ENCODE results near the gene SCG5. TPM values are rescaled to one million over a fixed set of nuclear protein-coding genes. Genes with fewer than 3 reads are reported as not detected.

The SCG5 gene
- total and polyA plus RNA-seq, 2 donors from 2014 or later = 1.3 to 1.6 TPM

- Histone ChIP-seq H3K27me3 (ENCODE audit: control insufficient read depth, insufficient read depth, low read length) (no peaks in the 10 kb centered on the region), H3K36me3 (ENCODE audit: control insufficient read depth in 2 of 3, insufficient read depth in 3 of 3, low read length in 3 of 3) (no peaks in the 10 kb centered on the region), H3K27ac (ENCODE audit: low read depth in 2 of 2, low read length in 2 of 2) (no peak overlapping the region), H3K9me3 (ENCODE audit: control insufficient read depth in 2 of 3, insufficient read depth in 1 of 3, low read length in 3 of 3) (no peaks in the 10 kb centered on the region), H3K9ac (ENCODE audit: low read length in 3 of 3) (no peak overlapping the region), H3K4me1 (ENCODE audit: control insufficient read depth in 2 of 3, insufficient read depth in 2 of 3, low read depth in 1 of 3, low read length in 3 of 3) (peaks cover 0 to 3% (median 2%) of the 10 kb centered on the region in 3 donors), H3K4me3 (ENCODE audit: low read length in 3 of 3) (no peak overlapping the region)
- FAIRE-seq (no peak), DNase-seq (no peak)
- TF ChIP-seq, protein P1, sequence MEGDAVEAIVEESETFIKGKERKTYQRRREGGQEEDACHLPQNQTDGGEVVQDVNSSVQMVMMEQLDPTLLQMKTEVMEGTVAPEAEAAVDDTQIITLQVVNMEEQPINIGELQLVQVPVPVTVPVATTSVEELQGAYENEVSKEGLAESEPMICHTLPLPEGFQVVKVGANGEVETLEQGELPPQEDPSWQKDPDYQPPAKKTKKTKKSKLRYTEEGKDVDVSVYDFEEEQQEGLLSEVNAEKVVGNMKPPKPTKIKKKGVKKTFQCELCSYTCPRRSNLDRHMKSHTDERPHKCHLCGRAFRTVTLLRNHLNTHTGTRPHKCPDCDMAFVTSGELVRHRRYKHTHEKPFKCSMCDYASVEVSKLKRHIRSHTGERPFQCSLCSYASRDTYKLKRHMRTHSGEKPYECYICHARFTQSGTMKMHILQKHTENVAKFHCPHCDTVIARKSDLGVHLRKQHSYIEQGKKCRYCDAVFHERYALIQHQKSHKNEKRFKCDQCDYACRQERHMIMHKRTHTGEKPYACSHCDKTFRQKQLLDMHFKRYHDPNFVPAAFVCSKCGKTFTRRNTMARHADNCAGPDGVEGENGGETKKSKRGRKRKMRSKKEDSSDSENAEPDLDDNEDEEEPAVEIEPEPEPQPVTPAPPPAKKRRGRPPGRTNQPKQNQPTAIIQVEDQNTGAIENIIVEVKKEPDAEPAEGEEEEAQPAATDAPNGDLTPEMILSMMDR (IDR thresholded peaks at IDR 0.05; ENCODE audit: borderline replicate concordance, extremely low read depth, insufficient read depth) = no peak
- intact Hi-C loops (cut with DNase I) = no loop called here
Measured at GRCh38 chr15:32674681-32675080, 33.2 kb downstream of the SCG5 start.

DNA sequence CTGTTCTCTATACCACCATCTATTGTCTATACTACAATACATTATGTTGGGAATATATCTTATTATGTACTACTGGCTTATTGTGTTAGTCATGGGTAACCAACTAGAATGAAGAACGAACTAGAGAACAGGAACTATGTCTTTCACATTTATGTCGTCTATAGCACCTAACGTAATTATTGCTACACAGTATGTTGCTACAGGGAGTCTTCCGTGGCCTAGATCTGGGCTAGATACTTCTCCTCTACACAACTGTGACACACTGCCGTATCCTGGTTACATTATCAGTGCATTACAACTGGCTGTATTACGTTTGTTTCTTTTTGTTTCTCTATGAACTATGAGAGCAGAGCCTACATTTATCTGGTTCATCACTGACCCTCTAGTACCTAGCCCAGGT, 34.0 kb downstream of the SCG5 start:
- Histone ChIP-seq H3K9ac (ENCODE audit: low read length in 3 of 3) (no peak overlapping the region), H3K27ac (ENCODE audit: low read depth in 2 of 2, low read length in 2 of 2) (no peak overlapping the region), H3K9me3 (ENCODE audit: control insufficient read depth in 2 of 3, insufficient read depth in 1 of 3, low read length in 3 of 3) (no peaks in the 10 kb centered on the region), H3K4me1 (ENCODE audit: control insufficient read depth in 2 of 3, insufficient read depth in 2 of 3, low read depth in 1 of 3, low read length in 3 of 3) (peaks cover 0 to 3% (median 0%) of the 10 kb centered on the region in 3 donors), H3K36me3 (ENCODE audit: control insufficient read depth in 2 of 3, insufficient read depth in 3 of 3, low read length in 3 of 3) (no peaks in the 10 kb centered on the region), H3K4me3 (ENCODE audit: low read length in 3 of 3) (no peak overlapping the region), H3K27me3 (ENCODE audit: control insufficient read depth, insufficient read depth, low read length) (no peaks in the 10 kb centered on the region)
- intact Hi-C loops (cut with DNase I) = no loop called here
- no peak for DNase-seq
- FAIRE-seq = no peak
- TF ChIP-seq, protein P1 (IDR thresholded peaks at IDR 0.05; ENCODE audit: borderline replicate concordance, extremely low read depth, insufficient read depth) = no peak

- DNase-seq = no peak
- Histone ChIP-seq H3K27ac (ENCODE audit: low read depth in 2 of 2, low read length in 2 of 2) (no peak overlapping the region), H3K4me3 (ENCODE audit: low read length in 3 of 3) (no peak overlapping the region), H3K4me1 (ENCODE audit: control insufficient read depth in 2 of 3, insufficient read depth in 2 of 3, low read depth in 1 of 3, low read length in 3 of 3) (peaks cover 0 to 3% (median 0%) of the 10 kb centered on the region in 3 donors), H3K9ac (ENCODE audit: low read length in 3 of 3) (no peak overlapping the region), H3K36me3 (ENCODE audit: control insufficient read depth in 2 of 3, insufficient read depth in 3 of 3, low read length in 3 of 3) (no peaks in the 10 kb centered on the region), H3K9me3 (ENCODE audit: control insufficient read depth in 2 of 3, insufficient read depth in 1 of 3, low read length in 3 of 3) (no peaks in the 10 kb centered on the region), H3K27me3 (ENCODE audit: control insufficient read depth, insufficient read depth, low read length) (no peaks in the 10 kb centered on the region)
- TF ChIP-seq, protein P1 (IDR thresholded peaks at IDR 0.05; ENCODE audit: borderline replicate concordance, extremely low read depth, insufficient read depth) = no peak
- FAIRE-seq = no peak
- intact Hi-C loops (cut with DNase I) = no loop called here
Measured at GRCh38 chr15:32676169-32676568, 34.7 kb downstream of the SCG5 start.

DNA sequence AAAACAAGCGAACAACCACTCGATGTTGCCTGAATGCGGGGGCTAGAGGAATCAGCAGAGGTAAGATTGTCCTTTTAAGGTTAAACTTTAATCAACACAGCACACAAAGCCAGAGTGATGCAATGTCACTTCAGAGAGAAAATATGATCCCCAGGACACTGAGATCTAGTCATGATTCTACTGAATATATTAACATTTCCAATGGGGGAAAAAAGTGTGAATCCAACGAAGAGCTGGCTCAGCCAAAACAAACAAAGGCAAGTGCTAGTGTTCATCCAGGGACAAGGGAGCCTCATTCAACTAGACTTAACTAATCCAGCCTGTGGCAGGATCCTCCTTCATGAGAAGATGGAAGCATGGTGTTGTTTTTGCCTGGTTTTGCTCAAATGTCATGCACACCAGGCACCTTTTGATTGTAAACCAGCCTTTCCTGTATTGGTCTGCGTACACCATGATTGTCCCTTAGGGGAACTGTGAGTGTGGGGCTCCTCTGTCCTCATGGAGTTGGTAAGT, 35.8 kb downstream of the SCG5 start:
- Histone ChIP-seq H3K9ac (ENCODE audit: low read length in 3 of 3) (no peak overlapping the region), H3K36me3 (ENCODE audit: control insufficient read depth in 2 of 3, insufficient read depth in 3 of 3, low read length in 3 of 3) (no peaks in the 10 kb centered on the region), H3K9me3 (ENCODE audit: control insufficient read depth in 2 of 3, insufficient read depth in 1 of 3, low read length in 3 of 3) (no peaks in the 10 kb centered on the region), H3K27ac (ENCODE audit: low read depth in 2 of 2, low read length in 2 of 2) (no peak overlapping the region), H3K4me3 (ENCODE audit: low read length in 3 of 3) (no peak overlapping the region), H3K27me3 (ENCODE audit: control insufficient read depth, insufficient read depth, low read length) (no peaks in the 10 kb centered on the region), H3K4me1 (ENCODE audit: control insufficient read depth in 2 of 3, insufficient read depth in 2 of 3, low read depth in 1 of 3, low read length in 3 of 3) (peaks cover 0 to 3% (median 0%) of the 10 kb centered on the region in 3 donors)
- no peak for FAIRE-seq
- DNase-seq = no peak
- intact Hi-C loops (cut with DNase I) = no loop called here
- TF ChIP-seq, protein P1 (IDR thresholded peaks at IDR 0.05; ENCODE audit: borderline replicate concordance, extremely low read depth, insufficient read depth) = no peak
